ENCODE measurements around the gene THSD7A.
"Not testable (repeated sequence)": the region's sequence is repeated elsewhere in the genome, so short reads cannot be mapped to it uniquely, and the experiment has no call there.

The THSD7A gene

GRCh38 chr7:11458736-11459483, 373.1 kb downstream of the THSD7A start:
- no peaks in the 10 kb centered on the region for H3K9me3 ChIP-seq (ENCODE audit: control insufficient read depth, low read length)
- 76 to 78% methylated on average over 4 to 5 of the region's 5 CpGs for WGBS, 2 experiments

GRCh38 chr7:11457419-11457818, 374.6 kb downstream of the THSD7A start:
- Histone ChIP-seq H3K36me3 (ENCODE audit: control insufficient read depth, insufficient read depth, low read length) (no peaks in the 10 kb centered on the region), H3K9me3 (ENCODE audit: control insufficient read depth, low read length) (no peaks in the 10 kb centered on the region), H3K27me3 (ENCODE audit: control insufficient read depth, insufficient read depth, low read length, poor library complexity, severe bottlenecking) (no peaks in the 10 kb centered on the region), H3K4me3 (ENCODE audit: insufficient read depth, low read depth, low read length) (no peak overlapping the region), H3K27ac (ENCODE audit: insufficient read depth, low read depth, low read length, poor library complexity, severe bottlenecking) (no peak overlapping the region), H3K4me1 (ENCODE audit: control insufficient read depth, insufficient read depth, low read length) (no peaks in the 10 kb centered on the region)
- 96% methylated on average over 3 of the region's 3 CpGs for WGBS, 2 experiments

More at GRCh38 chr7:11458736-11459483, 373.1 kb downstream of the THSD7A start:
- Histone ChIP-seq H3K27me3 (ENCODE audit: control insufficient read depth, insufficient read depth, low read length, poor library complexity, severe bottlenecking) (no peaks in the 10 kb centered on the region), H3K36me3 (ENCODE audit: control insufficient read depth, insufficient read depth, low read length) (no peaks in the 10 kb centered on the region), H3K4me1 (ENCODE audit: control insufficient read depth, insufficient read depth, low read length) (no peaks in the 10 kb centered on the region), H3K27ac (ENCODE audit: insufficient read depth, low read depth, low read length, poor library complexity, severe bottlenecking) (no peak overlapping the region), H3K4me3 (ENCODE audit: insufficient read depth, low read depth, low read length) (no peak overlapping the region)

GRCh38 chr7:11456574-11456973, 375.4 kb downstream of the THSD7A start:
- Histone ChIP-seq H3K9me3 (ENCODE audit: control insufficient read depth, low read length) (no peaks in the 10 kb centered on the region), H3K27me3 (ENCODE audit: control insufficient read depth, insufficient read depth, low read length, poor library complexity, severe bottlenecking) (no peaks in the 10 kb centered on the region), H3K4me1 (ENCODE audit: control insufficient read depth, insufficient read depth, low read length) (no peaks in the 10 kb centered on the region), H3K27ac (ENCODE audit: insufficient read depth, low read depth, low read length, poor library complexity, severe bottlenecking) (no peak overlapping the region), H3K36me3 (ENCODE audit: control insufficient read depth, insufficient read depth, low read length) (no peaks in the 10 kb centered on the region), H3K4me3 (ENCODE audit: insufficient read depth, low read depth, low read length) (no peak overlapping the region)
- WGBS, 2 experiments, result 91 to 100% methylated on average over 1 of the region's 1 CpG

- H3K36me3 ChIP-seq (ENCODE audit: control insufficient read depth, insufficient read depth, low read length), result no peaks in the 10 kb centered on the region
- no peak overlapping the region for H3K4me3 ChIP-seq (ENCODE audit: insufficient read depth, low read depth, low read length)
- H3K27me3 ChIP-seq (ENCODE audit: control insufficient read depth, insufficient read depth, low read length, poor library complexity, severe bottlenecking), result no peaks in the 10 kb centered on the region
- WGBS, 2 experiments, result 80% methylated on average over 1 of the region's 3 CpGs; no CpG with 5 or more reads in 1 of the 2 experiments
- H3K9me3 ChIP-seq (ENCODE audit: control insufficient read depth, low read length), result no peaks in the 10 kb centered on the region
- no peak overlapping the region for H3K27ac ChIP-seq (ENCODE audit: insufficient read depth, low read depth, low read length, poor library complexity, severe bottlenecking)
- no peaks in the 10 kb centered on the region for H3K4me1 ChIP-seq (ENCODE audit: control insufficient read depth, insufficient read depth, low read length)
These were observed 379.5 kb downstream of the THSD7A start for GRCh38 chr7:11452476-11452875.

GRCh38 chr7:11450281-11450680, 381.7 kb downstream of the THSD7A start:
- Histone ChIP-seq H3K36me3 (ENCODE audit: control insufficient read depth, insufficient read depth, low read length) (no peaks in the 10 kb centered on the region), H3K27me3 (ENCODE audit: control insufficient read depth, insufficient read depth, low read length, poor library complexity, severe bottlenecking) (no peaks in the 10 kb centered on the region), H3K9me3 (ENCODE audit: control insufficient read depth, low read length) (no peaks in the 10 kb centered on the region), H3K4me3 (ENCODE audit: insufficient read depth, low read depth, low read length) (no peak overlapping the region), H3K4me1 (ENCODE audit: control insufficient read depth, insufficient read depth, low read length) (no peaks in the 10 kb centered on the region), H3K27ac (ENCODE audit: insufficient read depth, low read depth, low read length, poor library complexity, severe bottlenecking) (no peak overlapping the region)
- 92% methylated on average over 1 of the region's 1 CpG; no CpG with 5 or more reads in 1 of the 2 experiments for WGBS, 2 experiments

GRCh38 chr7:11449316-11449715, 382.7 kb downstream of the THSD7A start:
- H3K27ac ChIP-seq (ENCODE audit: insufficient read depth, low read depth, low read length, poor library complexity, severe bottlenecking), result no peak overlapping the region
- H3K4me3 ChIP-seq (ENCODE audit: insufficient read depth, low read depth, low read length), result no peak overlapping the region
- 87 to 93% methylated on average over 3 of the region's 3 CpGs for WGBS, 2 experiments
- no peaks in the 10 kb centered on the region for H3K9me3 ChIP-seq (ENCODE audit: control insufficient read depth, low read length)
- no peaks in the 10 kb centered on the region for H3K4me1 ChIP-seq (ENCODE audit: control insufficient read depth, insufficient read depth, low read length)
- no peaks in the 10 kb centered on the region for H3K36me3 ChIP-seq (ENCODE audit: control insufficient read depth, insufficient read depth, low read length)
- H3K27me3 ChIP-seq (ENCODE audit: control insufficient read depth, insufficient read depth, low read length, poor library complexity, severe bottlenecking), result no peaks in the 10 kb centered on the region

GRCh38 chr7:11448323-11448722, 383.7 kb downstream of the THSD7A start:
- Histone ChIP-seq H3K4me3 (ENCODE audit: insufficient read depth, low read depth, low read length) (no peak overlapping the region), H3K36me3 (ENCODE audit: control insufficient read depth, insufficient read depth, low read length) (no peaks in the 10 kb centered on the region), H3K4me1 (ENCODE audit: control insufficient read depth, insufficient read depth, low read length) (no peaks in the 10 kb centered on the region), H3K27me3 (ENCODE audit: control insufficient read depth, insufficient read depth, low read length, poor library complexity, severe bottlenecking) (no peaks in the 10 kb centered on the region), H3K9me3 (ENCODE audit: control insufficient read depth, low read length) (no peaks in the 10 kb centered on the region), H3K27ac (ENCODE audit: insufficient read depth, low read depth, low read length, poor library complexity, severe bottlenecking) (no peak overlapping the region)
- WGBS, 2 experiments, result 92 to 94% methylated on average over 4 of the region's 4 CpGs

- Histone ChIP-seq H3K27ac (ENCODE audit: insufficient read depth, low read depth, low read length, poor library complexity, severe bottlenecking) (no peak overlapping the region), H3K9me3 (ENCODE audit: control insufficient read depth, low read length) (no peaks in the 10 kb centered on the region), H3K4me1 (ENCODE audit: control insufficient read depth, insufficient read depth, low read length) (no peaks in the 10 kb centered on the region), H3K36me3 (ENCODE audit: control insufficient read depth, insufficient read depth, low read length) (no peaks in the 10 kb centered on the region), H3K27me3 (ENCODE audit: control insufficient read depth, insufficient read depth, low read length, poor library complexity, severe bottlenecking) (no peaks in the 10 kb centered on the region), H3K4me3 (ENCODE audit: insufficient read depth, low read depth, low read length) (no peak overlapping the region)
- WGBS, 2 experiments, result 97 to 99% methylated on average over 3 of the region's 4 CpGs
These were observed 384.9 kb downstream of the THSD7A start for GRCh38 chr7:11447106-11447505.

- H3K36me3 ChIP-seq (ENCODE audit: control insufficient read depth, insufficient read depth, low read length); H3K4me3 ChIP-seq (ENCODE audit: insufficient read depth, low read depth, low read length); H3K27me3 ChIP-seq (ENCODE audit: control insufficient read depth, insufficient read depth, low read length, poor library complexity, severe bottlenecking); H3K9me3 ChIP-seq (ENCODE audit: control insufficient read depth, low read length); H3K4me1 ChIP-seq (ENCODE audit: control insufficient read depth, insufficient read depth, low read length); H3K27ac ChIP-seq (ENCODE audit: insufficient read depth, low read depth, low read length, poor library complexity, severe bottlenecking): not testable (repeated sequence)
- 92% methylated on average over 2 to 3 of the region's 4 CpGs for WGBS, 2 experiments
These were observed 388.1 kb downstream of the THSD7A start for GRCh38 chr7:11443934-11444333.

- Histone ChIP-seq H3K27me3 (ENCODE audit: control insufficient read depth, insufficient read depth, low read length, poor library complexity, severe bottlenecking) (no peaks in the 10 kb centered on the region), H3K9me3 (ENCODE audit: control insufficient read depth, low read length) (no peaks in the 10 kb centered on the region), H3K4me3 (ENCODE audit: insufficient read depth, low read depth, low read length) (no peak overlapping the region), H3K27ac (ENCODE audit: insufficient read depth, low read depth, low read length, poor library complexity, severe bottlenecking) (no peak overlapping the region), H3K4me1 (ENCODE audit: control insufficient read depth, insufficient read depth, low read length) (peaks cover 2% of the 10 kb centered on the region), H3K36me3 (ENCODE audit: control insufficient read depth, insufficient read depth, low read length) (no peaks in the 10 kb centered on the region)
- WGBS, 2 experiments, result 89% methylated on average over 1 of the region's 1 CpG; no CpG with 5 or more reads in 1 of the 2 experiments
These were observed 394.0 kb downstream of the THSD7A start for GRCh38 chr7:11437994-11438393.

Data from ectodermal cell (in vitro differentiated cells).